B cell (primary cell): ENCODE measurements around the gene LRP1-AS. TPM values are rescaled to one million over a fixed set of nuclear protein-coding genes. Genes with fewer than 3 reads are reported as not detected.
A peak's percentile ranks its signal among the peaks of the same experiment; 100 is the strongest.

ENCODE experiments used
- ATAC-seq: fragments of 200-7000 bp; cut with Tn5 transposase; one replicate; pipeline ENCODE4 v1.10.0; 2021; ENCODE audit warnings: low read depth, mild to moderate bottlenecking, moderate number of reproducible peaks, moderate library complexity
- CTCF ChIA-PET: fragments of 350-600 bp; sonication (Branson Sonifier 250); formaldehyde crosslinking; loops from one replicate; lab custom pipeline; 2021; ENCODE audit warnings: antibody characterized with exemption, inconsistent platforms; lab: Charles Lee
- POLR2A ChIA-PET: fragments of 350-600 bp; sonication (Branson Sonifier 250); formaldehyde crosslinking; loops from one replicate; lab custom pipeline; 2021; ENCODE audit warnings: antibody characterized with exemption; lab: Charles Lee
- DNase-seq: peaks from one replicate; pipeline ENCODE4 v3.0.0; 2013
- H2AFZ ChIP-seq: 2 replicates; pipeline ENCODE4 v1.6.1; 2012; ENCODE audit warnings: mild to moderate bottlenecking, low read depth, low read length; ENCODE audit not compliant: insufficient read depth, poor library complexity, severe bottlenecking
- H3K27ac ChIP-seq, 2 donors: 1 replicate in 1 of 2; 2 replicates in 1 of 2; pipeline ENCODE4 v1.5.1; 2012 to 2013; ENCODE audit warnings: low read length in 2 of 2, mild to moderate bottlenecking in 2 of 2, moderate library complexity in 1 of 2
- H3K27me3 ChIP-seq, 4 experiments: fragments of 200-600 bp in 1 of 4; sonication (generic) in 1 of 4; replicated peaks in 1 of 4; 1 replicate in 2 of 4; 2 replicates in 2 of 4; pipeline versions ENCODE4 v1.6.1 to v1.7.0; 2013 to 2016; ENCODE audit warnings: low read length in 3 of 4, mild to moderate bottlenecking in 2 of 4, mixed read lengths in 1 of 4, moderate library complexity in 1 of 4; ENCODE audit not compliant: insufficient read depth in 4 of 4, control insufficient read depth in 3 of 4; ENCODE audit errors: control extremely low read depth in 1 of 4
- H3K36me3 ChIP-seq, 2 experiments: replicated peaks in 1 of 2; 1 replicate in 1 of 2; 2 replicates in 1 of 2; pipeline versions ENCODE4 v1.6.1 to v1.7.1; 2013; ENCODE audit warnings: low read length in 1 of 2; ENCODE audit not compliant: insufficient read depth in 2 of 2, control insufficient read depth in 1 of 2; ENCODE audit errors: control extremely low read depth in 1 of 2, extremely low read depth in 1 of 2
- H3K4me1 ChIP-seq, 2 donors: fragments of 200-600 bp in 1 of 2; sonication (generic) in 1 of 2; 1 replicate in 1 of 2; 2 replicates in 1 of 2; pipeline versions ENCODE4 v1.5.1 to v1.6.1; 2013 to 2017; ENCODE audit warnings: low read length in 2 of 2; ENCODE audit not compliant: control insufficient read depth in 2 of 2, insufficient read depth in 2 of 2
- H3K4me2 ChIP-seq: replicated peaks from 2 replicates; pipeline ENCODE3; 2012; ENCODE audit warnings: mild to moderate bottlenecking, low read depth, low read length; ENCODE audit not compliant: poor library complexity, severe bottlenecking
- H3K4me3 ChIP-seq, 5 experiments: fragments of 200-600 bp in 1 of 5; sonication (generic) in 1 of 5; 1 replicate in 3 of 5; 2 replicates in 2 of 5; pipeline versions ENCODE4 v1.5.1 to v1.7.0; 2011 to 2016; ENCODE audit warnings: low read length in 4 of 5, mild to moderate bottlenecking in 4 of 5, low read depth in 2 of 5, control low read depth in 1 of 5, moderate library complexity in 1 of 5; ENCODE audit not compliant: insufficient read depth in 1 of 5; ENCODE audit errors: control extremely low read depth in 1 of 5, extremely low read depth in 1 of 5
- H3K79me2 ChIP-seq: fragments of 200-600 bp; sonication (generic); one replicate; pipeline ENCODE4 v1.6.0; 2016; ENCODE audit warnings: low read length; ENCODE audit not compliant: control insufficient read depth, insufficient read depth
- H3K9ac ChIP-seq: fragments of 200-600 bp; sonication (generic); 2 replicates; pipeline ENCODE4 v1.6.1; 2017; ENCODE audit warnings: mild to moderate bottlenecking, low read length, moderate library complexity
- H3K9me3 ChIP-seq, 3 donors: one replicate each; pipeline versions ENCODE4 v1.6.1 to v1.7.1; 2013; ENCODE audit warnings: low read length in 2 of 3; ENCODE audit not compliant: control insufficient read depth in 2 of 3, insufficient read depth in 1 of 3; ENCODE audit errors: control extremely low read depth in 1 of 3
- H4K20me1 ChIP-seq: 2 replicates; pipeline ENCODE4 v1.6.0; 2012; ENCODE audit warnings: mild to moderate bottlenecking, low read length; ENCODE audit not compliant: insufficient read depth, control insufficient read depth, poor library complexity, severe bottlenecking
- H3K27ac Mint-ChIP-seq: one replicate; pipeline ENCODE4 v1.8.0; 2021; ENCODE audit warnings: mixed read lengths
- H3K27me3 Mint-ChIP-seq: one replicate; pipeline ENCODE4 v1.8.0; 2021; ENCODE audit warnings: mixed read lengths
- H3K4me1 Mint-ChIP-seq: one replicate; pipeline ENCODE4 v1.8.0; 2021; ENCODE audit warnings: mixed read lengths
- H3K4me3 Mint-ChIP-seq: one replicate; pipeline ENCODE4 v1.8.0; 2021; ENCODE audit warnings: mixed read lengths
- H3K9me3 Mint-ChIP-seq: one replicate; pipeline ENCODE4 v1.8.0; 2022; ENCODE audit warnings: mixed read lengths; ENCODE audit not compliant: insufficient read depth
- EZH2 ChIP-seq: IDR thresholded peaks from 2 replicates; pipeline ENCODE4 v1.6.1; 2012; ENCODE audit warnings: borderline replicate concordance, low read depth, mild to moderate bottlenecking, moderate library complexity, low read length; ENCODE audit not compliant: insufficient read depth, poor library complexity, severe bottlenecking
- WGBS: methylation state at CpG from one replicate; pipeline ENCODE4 v1.1.5; 2013; ENCODE audit warnings: missing lambda C conversion rate; ENCODE audit not compliant: insufficient coverage; 5-methylcytosine and 5-hydroxymethylcytosine counted together
- intact Hi-C: fragments of 100-400 bp; cut with micrococcal nuclease; formaldehyde crosslinking; loops from one replicate; pipeline ENCODE4 v1.10.0; 2022
- polyA plus RNA-seq: library from polyadenylated mRNA; depleted of rRNA; stranded (reverse); fragments of >200 nt; gene quantifications from 2 replicates; pipeline ENCODE4 v1.2.3, GENCODE V29; 2012
- total RNA-seq, 2 donors: library from RNA; stranded (reverse); fragments of 120-200 nt in 1 of 2; gene quantifications; 1 replicate in 1 of 2; 2 replicates in 1 of 2; pipeline versions ENCODE4 v1.2.3 to v1.2.4, GENCODE V29; 2013 to 2022
- TF ChIP-seq, protein P1 (sequence below): fragments of 200-600 bp; IDR thresholded peaks from one replicate; pipeline ENCODE4 v1.8.0; 2022; ENCODE audit warnings: antibody characterized with exemption, mild to moderate bottlenecking

LRP1-AS gene
- total and polyA plus RNA-seq, 2 donors (not counting 1 experiment from before 2014, with no cell fraction given): not detected

- 97% methylated on average over 21 of the region's 23 CpGs for WGBS
- no peak for DNase-seq
- no peak for ATAC-seq
- Histone ChIP-seq H3K4me3 (no peak overlapping the region), H3K27me3 (no peaks in the 10 kb centered on the region), H2AFZ (no peak overlapping the region), H3K9ac (no peak overlapping the region), H3K36me3 (no peaks in the 10 kb centered on the region), H3K4me1 (no peaks in the 10 kb centered on the region), H3K9me3 (no peaks in the 10 kb centered on the region), H3K27ac (no peak overlapping the region), H3K4me2 (no peak overlapping the region), H4K20me1 (no peaks in the 10 kb centered on the region), H3K79me2 (no peaks in the 10 kb centered on the region)
- H3K27me3 Mint-ChIP-seq: peaks cover 9% of the 10 kb centered on the region
- no peaks in the 10 kb centered on the region for H3K9me3 Mint-ChIP-seq
- no peak overlapping the region for H3K27ac Mint-ChIP-seq
- POLR2A ChIA-PET: no interaction called here
- CTCF ChIA-PET: interaction anchor here (1.2 to 7.7 kb wide), 2 partner anchors 14 to 44 kb away, joined by 5 to 97 read pairs; partner anchors contain the start of gene LRP1
- H3K4me3 Mint-ChIP-seq: no peak overlapping the region
- TF ChIP-seq, protein P1, sequence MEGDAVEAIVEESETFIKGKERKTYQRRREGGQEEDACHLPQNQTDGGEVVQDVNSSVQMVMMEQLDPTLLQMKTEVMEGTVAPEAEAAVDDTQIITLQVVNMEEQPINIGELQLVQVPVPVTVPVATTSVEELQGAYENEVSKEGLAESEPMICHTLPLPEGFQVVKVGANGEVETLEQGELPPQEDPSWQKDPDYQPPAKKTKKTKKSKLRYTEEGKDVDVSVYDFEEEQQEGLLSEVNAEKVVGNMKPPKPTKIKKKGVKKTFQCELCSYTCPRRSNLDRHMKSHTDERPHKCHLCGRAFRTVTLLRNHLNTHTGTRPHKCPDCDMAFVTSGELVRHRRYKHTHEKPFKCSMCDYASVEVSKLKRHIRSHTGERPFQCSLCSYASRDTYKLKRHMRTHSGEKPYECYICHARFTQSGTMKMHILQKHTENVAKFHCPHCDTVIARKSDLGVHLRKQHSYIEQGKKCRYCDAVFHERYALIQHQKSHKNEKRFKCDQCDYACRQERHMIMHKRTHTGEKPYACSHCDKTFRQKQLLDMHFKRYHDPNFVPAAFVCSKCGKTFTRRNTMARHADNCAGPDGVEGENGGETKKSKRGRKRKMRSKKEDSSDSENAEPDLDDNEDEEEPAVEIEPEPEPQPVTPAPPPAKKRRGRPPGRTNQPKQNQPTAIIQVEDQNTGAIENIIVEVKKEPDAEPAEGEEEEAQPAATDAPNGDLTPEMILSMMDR: no peak
- TF ChIP-seq EZH2: no peak
- intact Hi-C loops: no loop called here
- H3K4me1 Mint-ChIP-seq: no peaks in the 10 kb centered on the region
Measured at GRCh38 chr12:57169046-57169795, 21.8 kb upstream of the LRP1-AS start.

DNA sequence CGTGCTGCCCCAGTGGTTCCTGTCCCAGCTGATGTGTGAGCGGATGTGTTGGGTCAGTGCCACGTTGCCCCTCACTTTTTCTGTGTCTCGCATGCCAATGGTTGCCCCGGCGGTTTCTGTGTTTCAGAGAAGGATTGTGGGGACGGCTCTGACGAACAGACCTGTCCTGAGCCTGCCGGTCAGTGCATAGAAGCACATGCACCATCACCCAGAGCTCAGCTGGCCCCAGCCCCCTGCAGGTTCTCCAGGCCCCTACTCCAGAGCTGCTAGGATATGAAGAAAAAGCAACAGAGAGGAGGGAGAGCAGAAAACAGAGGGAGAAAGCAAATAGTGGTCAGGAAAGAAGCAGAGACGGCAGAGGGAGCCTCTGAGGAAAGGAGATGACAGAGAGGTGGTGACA, 20.6 kb upstream of the LRP1-AS start:
- Histone ChIP-seq H3K27ac (no peak overlapping the region), H3K9ac (no peak overlapping the region), H3K4me2 (no peak overlapping the region), H3K4me3 (no peak overlapping the region), H3K4me1 (no peaks in the 10 kb centered on the region), H2AFZ (no peak overlapping the region), H3K36me3 (no peaks in the 10 kb centered on the region), H3K27me3 (no peaks in the 10 kb centered on the region), H4K20me1 (no peaks in the 10 kb centered on the region), H3K9me3 (no peaks in the 10 kb centered on the region), H3K79me2 (no peaks in the 10 kb centered on the region)
- Mint-ChIP-seq H3K27me3 (peaks cover 8% of the 10 kb centered on the region), H3K4me1 (no peaks in the 10 kb centered on the region), H3K9me3 (no peaks in the 10 kb centered on the region), H3K4me3 (no peak overlapping the region), H3K27ac (peak overlapping the region; percentile 41)
- no peak for TF ChIP-seq EZH2
- TF ChIP-seq, protein P1: no peak
- ChIA-PET POLR2A (no interaction called here), CTCF (interaction anchor here (1.2 kb wide), 1 partner anchor 15 kb away, joined by 5 read pairs; no protein-coding TSS in a partner anchor)
- DNase-seq: no peak
- WGBS: 91% methylated on average over 9 of the region's 10 CpGs
- no peak for ATAC-seq
- intact Hi-C loops: no loop called here
